K562 (cell line): ENCODE data around the gene ZMIZ1. TPM values are rescaled to one million over a fixed set of nuclear protein-coding genes. Genes with fewer than 3 reads are reported as not detected.

ENCODE experiments used
- ATAC-seq: fragments of 200-7000 bp; cut with Tn5 transposase; 3 replicates; pipeline ENCODE4 v1.9.1; 2020; ENCODE audit warnings: moderate library complexity
- BruUV-seq: library from RNA; stranded (reverse); fragments of 400-500 nt; replicated peaks from 2 replicates; lab custom pipeline; 2021; lab: Mats Ljungman, UMichigan
- CTCF ChIA-PET: fragments of 300-600 bp; formaldehyde crosslinking; extraction: SDS; loops from one replicate; lab custom pipeline; 2021; ENCODE audit warnings: low intra/inter-chr PET ratio; lab: Yijun Ruan, JAX
- POLR2A ChIA-PET: fragments of 300-600, 350-650 bp; sonication (Branson Sonifier 250); formaldehyde crosslinking; extraction: SDS; loops from one replicate; lab custom pipeline; 2021; ENCODE audit warnings: antibody characterized with exemption, inconsistent platforms; lab: Yijun Ruan, JAX
- DNase-seq, 4 experiments: peaks; one replicate each; pipeline versions ENCODE4 v3.0.0 to v3.0.0-alpha.2; 2011 to 2018; ENCODE audit warnings: low spot score in 3 of 4, mixed read lengths in 3 of 4; ENCODE audit errors: extremely low read depth in 1 of 4
- FAIRE-seq: peaks from 2 replicates; lab custom pipeline; 2011; peaks lifted over from hg19 to GRCh38; lab: Jason Lieb, UNC
- H2AFZ ChIP-seq: 2 replicates; pipeline ENCODE4 v1.6.0; 2011; ENCODE audit warnings: low read depth, low read length, control low read depth, inconsistent platforms
- H3K27ac ChIP-seq: fragments of 200-600 bp; 3 replicates; pipeline ENCODE4 v1.8.0; 2011; ENCODE audit warnings: low read depth, mild to moderate bottlenecking, control low read depth, inconsistent platforms, low read length, moderate library complexity, mixed read lengths; ENCODE audit errors: extremely low read depth
- H3K27me3 ChIP-seq, 2 experiments: fragments of 300-600 bp in 1 of 2; 2 replicates in 1 of 2; 3 replicates in 1 of 2; pipeline versions ENCODE4 v1.6.0 to v1.8.0; 2011; ENCODE audit warnings: inconsistent platforms in 2 of 2, low read length in 2 of 2, mild to moderate bottlenecking in 1 of 2, mixed read lengths in 1 of 2, moderate library complexity in 1 of 2; ENCODE audit not compliant: control insufficient read depth in 2 of 2, insufficient read depth in 2 of 2
- H3K36me3 ChIP-seq: fragments of 300-600 bp; 3 replicates; pipeline ENCODE4 v1.8.0; 2011; ENCODE audit warnings: mild to moderate bottlenecking, low read length, inconsistent platforms; ENCODE audit not compliant: control insufficient read depth, insufficient read depth
- H3K4me1 ChIP-seq, 2 experiments: fragments of 200-600 bp in 1 of 2; replicated peaks in 1 of 2; 2 replicates in 1 of 2; 3 replicates in 1 of 2; pipeline versions ENCODE4 v1.5.1 to v1.8.0; 2011; ENCODE audit warnings: inconsistent platforms in 2 of 2, low read length in 2 of 2, mild to moderate bottlenecking in 1 of 2, mixed read lengths in 1 of 2, moderate library complexity in 1 of 2; ENCODE audit not compliant: control insufficient read depth in 2 of 2, insufficient read depth in 2 of 2
- H3K4me2 ChIP-seq: 2 replicates; pipeline ENCODE4 v1.6.1; 2011; ENCODE audit warnings: low read length, control low read depth, inconsistent platforms, mixed read lengths; ENCODE audit not compliant: insufficient read depth
- H3K4me3 ChIP-seq: fragments of 200-600 bp; sonication (generic), shearing (Covaris generic); 2 replicates; pipeline ENCODE4 v1.5.1; 2016; ENCODE audit warnings: control low read depth, inconsistent platforms
- H3K79me2 ChIP-seq: fragments of 200-600 bp; 3 replicates; pipeline ENCODE4 v1.8.0; 2011; ENCODE audit warnings: low read length, inconsistent platforms; ENCODE audit not compliant: control insufficient read depth, insufficient read depth
- H3K9ac ChIP-seq, 2 experiments: 2 replicates each; pipeline versions ENCODE4 v1.6.0 to v1.6.1; 2011; ENCODE audit warnings: low read depth in 2 of 2, low read length in 2 of 2, control low read depth in 1 of 2, inconsistent platforms in 1 of 2, mild to moderate bottlenecking in 1 of 2, mixed read lengths in 1 of 2; ENCODE audit not compliant: insufficient read depth in 1 of 2
- H3K9me1 ChIP-seq: one replicate; pipeline ENCODE4 v1.6.0; 2011; ENCODE audit warnings: inconsistent platforms, mild to moderate bottlenecking, low read length, moderate library complexity; ENCODE audit not compliant: control insufficient read depth, insufficient read depth
- H3K9me3 ChIP-seq: replicated peaks from 2 replicates; pipeline ENCODE4 v1.5.1; 2011; ENCODE audit warnings: low read depth, low read length, inconsistent platforms; ENCODE audit not compliant: control insufficient read depth, insufficient read depth
- H4K20me1 ChIP-seq: replicated peaks from 2 replicates; pipeline ENCODE4 v1.6.1; 2011; ENCODE audit warnings: low read length, inconsistent platforms, mixed read lengths; ENCODE audit not compliant: control insufficient read depth, insufficient read depth
- CEBPG ChIP-seq, 3 experiments: fragments of 200-800 bp in 1 of 3; sonication (Bioruptor generic) in 1 of 3; sonication (generic) in 1 of 3; formaldehyde crosslinking in 1 of 3; IDR thresholded peaks in 2 of 3; conservative IDR thresholded peaks in 1 of 3; 2 replicates each; pipeline versions ENCODE4 v1.6.1 to v1.8.0; 2016 to 2022; ENCODE audit warnings: missing compliant biosample characterization in 2 of 3, missing genetic modification characterization in 2 of 3, mild to moderate bottlenecking in 1 of 3, missing genetic modification reagents in 1 of 3
- ELK3 ChIP-seq: fragments of 450-650 bp; formaldehyde crosslinking; IDR thresholded peaks from 2 replicates; pipeline ENCODE4 v1.4.0; 2020; ENCODE audit warnings: mild to moderate bottlenecking
- SMARCC2 ChIP-seq: fragments of 450-650 bp; IDR thresholded peaks from 2 replicates; pipeline ENCODE4 v1.6.1; 2017; ENCODE audit warnings: antibody characterized with exemption, moderate library complexity, mild to moderate bottlenecking, low read depth
- ZNF318 ChIP-seq, 2 experiments: fragments of 450-650 bp; IDR thresholded peaks; 2 replicates each; pipeline ENCODE4 v1.6.1; 2016; ENCODE audit warnings: mild to moderate bottlenecking in 2 of 2, borderline replicate concordance in 1 of 2, low read depth in 1 of 2, moderate library complexity in 1 of 2
- WGBS: fragments of 100-300 bp; shearing (Covaris generic); methylation state at CpG from one replicate; pipeline ENCODE4 v1.1.6; 2016; ENCODE audit warnings: low coverage, mixed read lengths; ENCODE audit not compliant: insufficient coverage; ENCODE audit errors: missing lambda C conversion rate; 5-methylcytosine and 5-hydroxymethylcytosine counted together
- in situ Hi-C: fragments of 300-500 bp; cut with MboI; formaldehyde crosslinking; loops from 4 replicates; pipeline ENCODE4 v1.15.0; 2018; ENCODE audit warnings: inconsistent platforms, mixed read lengths
- intact Hi-C: fragments of 100-400 bp; cut with micrococcal nuclease; formaldehyde crosslinking; loops from 2 replicates; pipeline ENCODE4 v1.14.2; 2022
- polyA plus RNA-seq, 8 experiments: library from polyadenylated mRNA; depleted of rRNA in 4 of 8; stranded (reverse) in 5 of 8; unstranded in 3 of 8; fragments of >200 nt; fragmentation: Nextera tagmentation in 2 of 8; fragmentation: Illumina TruSeq in 1 of 8; extraction: Ambion mirVana in 2 of 8; extraction: Trizol in 1 of 8; gene quantifications; 2 replicates each; pipeline versions ENCODE4 v1.2.1 to v1.2.3, GENCODE V29; 2011 to 2014; ENCODE audit warnings: inconsistent platforms in 1 of 8, missing spikeins in 1 of 8
- total RNA-seq, 7 experiments: library from RNA; depleted of rRNA in 6 of 7; stranded (reverse); fragments of >200 nt in 6 of 7; fragmentation: Illumina TruSeq in 2 of 7; extraction: Trizol in 2 of 7; gene quantifications; 2 replicates each; pipeline versions ENCODE4 v1.2.1 to v1.2.3, GENCODE V29; 2011 to 2021; ENCODE audit warnings: low replicate concordance in 1 of 7
- TF ChIP-seq, protein P1 (sequence below), 2 experiments: fragments of 450-650 bp in 1 of 2; sonication (generic) in 1 of 2; formaldehyde crosslinking in 1 of 2; IDR thresholded peaks in 1 of 2; conservative IDR thresholded peaks in 1 of 2; 2 replicates each; pipeline versions ENCODE4 v1.6.1 to v1.8.1; 2016 to 2023; ENCODE audit warnings: mild to moderate bottlenecking in 2 of 2, moderate library complexity in 2 of 2, inconsistent platforms in 1 of 2, missing genetic modification reagents in 1 of 2

Gene ZMIZ1
- total and polyA plus RNA-seq, 9 of the 15 experiments (the other 6 are each of a cell fraction or from before 2014, with no cell fraction given), result 1.0 to 37.3 (median 4.3) TPM

GRCh38 chr10:79142064-79142491 is 73.3 kb downstream of the ZMIZ1 start:
- H3K36me3 ChIP-seq, result peaks cover 42% of the 10 kb centered on the region; the same call in 2 of the 3 replicates
- H3K4me2 ChIP-seq, result no peak overlapping the region
- no peaks in the 10 kb centered on the region for H3K27me3 ChIP-seq
- intact Hi-C loops, result no loop called here
- WGBS, result 56% methylated on average over 10 of the region's 10 CpGs
- in situ Hi-C loops, result no loop called here
- no peaks in the 10 kb centered on the region for H3K9me3 ChIP-seq
- H3K27ac ChIP-seq, result no peak overlapping the region
- peak overlapping the region in 1 of 2 experiments; percentile 15; a peak in 1 of 4 replicates for H3K9ac ChIP-seq
- DNase-seq, result no peak
- H3K79me2 ChIP-seq, result 0 out of 3 replicates have a peak, but pooled peaks cover 2% of the 10 kb centered on the region
- no peak for FAIRE-seq
- H4K20me1 ChIP-seq, result no peaks in the 10 kb centered on the region
- H2AFZ ChIP-seq, result no peak overlapping the region
- TF ChIP-seq CEBPG (CRISPR knock-in tag; IDR thresholded peaks at IDR 0.05) (0 out of 2 replicates have a peak, but pooled peaks have one; percentile 19), CEBPG (tag; conservative IDR thresholded peaks at IDR 0.05 in 1 of 2, IDR thresholded peaks at IDR 0.05 in 1 of 2) (no peak), SMARCC2 (no peak), ZNF318 (IDR thresholded peaks at IDR 0.05; ENCODE audit: borderline replicate concordance in 1 of 2, low read depth in 1 of 2) (no peak), ELK3 (no peak)
- TF ChIP-seq, protein P1, sequence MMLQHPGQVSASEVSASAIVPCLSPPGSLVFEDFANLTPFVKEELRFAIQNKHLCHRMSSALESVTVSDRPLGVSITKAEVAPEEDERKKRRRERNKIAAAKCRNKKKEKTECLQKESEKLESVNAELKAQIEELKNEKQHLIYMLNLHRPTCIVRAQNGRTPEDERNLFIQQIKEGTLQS (IDR thresholded peaks at IDR 0.05), result 0 out of 2 replicates have a peak, but pooled peaks have one; percentile 20
- TF ChIP-seq, protein P1 (CRISPR knock-in tag; conservative IDR thresholded peaks at IDR 0.05), result no peak
- CTCF ChIA-PET, result no interaction called here
- no peak for ATAC-seq
- POLR2A ChIA-PET, result interaction anchor here (0.9 to 3.1 kb wide), 2 partner anchors 10 to 75 kb away, joined by 3 to 19 read pairs; no protein-coding TSS in a partner anchor
- H3K9me1 ChIP-seq, result peaks cover 8% of the 10 kb centered on the region
- H3K4me3 ChIP-seq, result no peak overlapping the region
- no TSS peak for BruUV-seq
- peaks cover 59 to 71% of the 10 kb centered on the region in 2 experiments for H3K4me1 ChIP-seq
